Measurements from ENCODE around the gene MAML2. TPM values are rescaled to one million over a fixed set of nuclear protein-coding genes. Genes with fewer than 3 reads are reported as not detected.

Gene MAML2
- 2.6 to 3.7 TPM (median 3.5 TPM) in 5 replicates for total RNA-seq (2022; extraction: Qiagen RNA extraction)

GRCh38 chr11:96342961-96343711 lies at the start of gene MAML2:
Gene MAML2, minus strand, starts transcription at chr11:96343195. Its CDS starts 1,300 bp downstream, at chr11:96341895.

DNA sequence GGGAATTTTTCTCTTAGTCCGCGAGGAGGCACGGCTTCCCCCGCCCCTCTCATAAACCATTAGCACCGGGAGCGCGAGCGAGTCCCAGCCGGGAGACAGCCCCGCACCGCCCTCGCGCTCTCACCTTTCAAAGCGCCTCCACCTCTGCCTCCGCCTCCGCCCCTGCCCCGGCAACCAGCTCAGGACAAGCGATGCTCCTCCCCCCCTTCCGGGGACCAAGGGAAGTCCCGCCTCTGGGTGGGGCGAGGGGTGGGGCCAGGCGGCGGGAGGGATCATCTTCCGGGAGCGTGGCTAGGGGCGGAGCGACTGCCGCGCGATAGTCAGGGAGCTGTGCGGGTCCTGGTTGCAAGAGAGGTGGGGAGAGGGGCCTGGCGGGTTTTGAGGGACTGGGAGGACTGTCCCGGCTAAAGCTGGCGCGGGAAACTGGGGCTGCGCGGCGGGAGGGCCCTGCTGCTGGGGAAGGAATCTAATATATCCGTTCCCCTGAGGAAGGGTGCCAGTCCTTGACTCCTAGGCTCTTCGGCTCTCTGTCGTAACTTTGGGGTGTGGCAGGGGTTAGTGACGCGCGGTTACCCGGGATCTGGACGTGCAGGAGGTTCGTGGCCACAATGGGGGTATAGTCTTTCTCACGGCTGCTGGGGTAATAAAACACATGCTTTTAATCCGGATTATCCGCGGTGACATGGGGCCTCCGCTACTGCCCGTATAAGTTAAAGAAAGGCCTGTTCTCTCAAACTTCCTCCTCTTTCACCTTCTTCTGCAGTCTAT lies 46.9 kb upstream of the MAML2 start, which contains the start of the genes CCDC82 and JRKL:
Gene CCDC82, minus strand, starts transcription at position 193 of the 768 bp plus-strand sequence. CDS start 5,165 bp downstream, outside the sequence.
Gene JRKL, plus strand, starts transcription at position 294 of the 768 bp plus-strand sequence. CDS start 637 bp downstream, outside the sequence.

Other genes with a start within 250 kb of the MAML2 start
- 17.2 to 20.0 TPM (median 18.5 TPM) in 5 replicates for gene CCDC82, start 46.7 kb upstream of the MAML2 start, total RNA-seq (2022; extraction: Qiagen RNA extraction)
- gene JRKL, start 46.8 kb upstream of the MAML2 start, total RNA-seq (2022; extraction: Qiagen RNA extraction) = 4.5 to 6.6 TPM (median 5.2 TPM) in 5 replicates